Heart left ventricle (tissue), 13 donors: Measurements from ENCODE around the gene MOGAT2.

ENCODE experiments used
- POLR2A ChIP-seq, 2 donors: fragments of 450-650 bp; IDR thresholded peaks; one replicate each; pipeline ENCODE4 v1.6.1; 2017; ENCODE audit warnings: antibody characterized with exemption in 2 of 2, mild to moderate bottlenecking in 2 of 2, moderate library complexity in 2 of 2
- TF ChIP-seq, protein P1 (sequence below), 12 donors: fragments of 200-600 bp; sonication (generic) in 4 of 12; IDR thresholded peaks; one replicate each; pipeline versions ENCODE4 v1.5.0 to v1.8.0; 2018 to 2022; ENCODE audit warnings: antibody characterized with exemption in 12 of 12, mild to moderate bottlenecking in 5 of 12
- donor health status: ischemic (EF 13 %, LVEDD 7.1; RV severe dilation, severe dysfunction).
- donor health status: DM: no; HTN: yes; CAD: no.
- donor health status: DM: no; HTN: no; CAD: no.
- donor health status: ischemic (EF 25% LVEDD 6.9; RV normal size, moderate dysfunction).
- donor health status: ischemic (EF 25% LVEDD 5.7; RV mildly dilated, moderate dysfunction).
- donor health status: ischemic (EF 35%, LVEDD 5.7; RV mildly dilated, moderate dysfunction).
- donor health status: nonischemic (EF 11% LVEDD 7.7; RV severe dilation, severe dysfunction).
- donor health status: DM: yes; HTN: yes; CAD: no.
- donor health status: PGD.
- donor health status: ischemic (EF 29% LVEDD 5.4; RV normal size, mild dysfunction).
- donor health status: nonischemic (EF 23%, LVEDD 6.1; RV moderate dilation, normal function).

DNA sequence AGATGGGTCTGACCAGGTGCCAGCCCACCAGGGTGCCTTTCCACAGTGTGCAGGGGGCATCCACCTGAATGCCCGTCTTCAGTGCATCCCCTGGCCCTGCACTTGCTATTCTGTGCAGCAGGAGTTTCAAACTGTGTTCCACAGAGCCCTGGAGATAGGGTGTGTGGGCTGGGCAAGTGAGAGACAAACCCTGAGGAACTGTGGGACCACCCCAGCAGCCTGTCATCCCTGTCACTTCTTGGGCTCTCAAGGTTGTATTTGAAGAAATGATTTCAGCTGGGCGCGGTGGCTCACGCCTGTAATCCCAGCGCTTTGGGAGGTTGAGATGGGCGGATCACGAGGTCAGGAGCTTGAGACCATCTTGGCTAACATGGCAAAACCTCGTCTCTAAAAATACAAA is 44.5 kb downstream of the MOGAT2 start:
- TF ChIP-seq, protein P1, sequence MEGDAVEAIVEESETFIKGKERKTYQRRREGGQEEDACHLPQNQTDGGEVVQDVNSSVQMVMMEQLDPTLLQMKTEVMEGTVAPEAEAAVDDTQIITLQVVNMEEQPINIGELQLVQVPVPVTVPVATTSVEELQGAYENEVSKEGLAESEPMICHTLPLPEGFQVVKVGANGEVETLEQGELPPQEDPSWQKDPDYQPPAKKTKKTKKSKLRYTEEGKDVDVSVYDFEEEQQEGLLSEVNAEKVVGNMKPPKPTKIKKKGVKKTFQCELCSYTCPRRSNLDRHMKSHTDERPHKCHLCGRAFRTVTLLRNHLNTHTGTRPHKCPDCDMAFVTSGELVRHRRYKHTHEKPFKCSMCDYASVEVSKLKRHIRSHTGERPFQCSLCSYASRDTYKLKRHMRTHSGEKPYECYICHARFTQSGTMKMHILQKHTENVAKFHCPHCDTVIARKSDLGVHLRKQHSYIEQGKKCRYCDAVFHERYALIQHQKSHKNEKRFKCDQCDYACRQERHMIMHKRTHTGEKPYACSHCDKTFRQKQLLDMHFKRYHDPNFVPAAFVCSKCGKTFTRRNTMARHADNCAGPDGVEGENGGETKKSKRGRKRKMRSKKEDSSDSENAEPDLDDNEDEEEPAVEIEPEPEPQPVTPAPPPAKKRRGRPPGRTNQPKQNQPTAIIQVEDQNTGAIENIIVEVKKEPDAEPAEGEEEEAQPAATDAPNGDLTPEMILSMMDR (IDR thresholded peaks at IDR 0.05): no peak
- no peak for TF ChIP-seq POLR2A (IDR thresholded peaks at IDR 0.05)
